NCI-H2227 (cell line): ENCODE data around the gene RPA3.
"Not testable (repeated sequence)": the region's sequence is repeated elsewhere in the genome, so short reads cannot be mapped to it uniquely, and the experiment has no call there.

ENCODE experiments used
- DNase-seq: peaks from one replicate; lab custom pipeline; 2025; ENCODE audit not compliant: unreplicated experiment; lab: John Stamatoyannopoulos, UW

The RPA3 gene

DNA sequence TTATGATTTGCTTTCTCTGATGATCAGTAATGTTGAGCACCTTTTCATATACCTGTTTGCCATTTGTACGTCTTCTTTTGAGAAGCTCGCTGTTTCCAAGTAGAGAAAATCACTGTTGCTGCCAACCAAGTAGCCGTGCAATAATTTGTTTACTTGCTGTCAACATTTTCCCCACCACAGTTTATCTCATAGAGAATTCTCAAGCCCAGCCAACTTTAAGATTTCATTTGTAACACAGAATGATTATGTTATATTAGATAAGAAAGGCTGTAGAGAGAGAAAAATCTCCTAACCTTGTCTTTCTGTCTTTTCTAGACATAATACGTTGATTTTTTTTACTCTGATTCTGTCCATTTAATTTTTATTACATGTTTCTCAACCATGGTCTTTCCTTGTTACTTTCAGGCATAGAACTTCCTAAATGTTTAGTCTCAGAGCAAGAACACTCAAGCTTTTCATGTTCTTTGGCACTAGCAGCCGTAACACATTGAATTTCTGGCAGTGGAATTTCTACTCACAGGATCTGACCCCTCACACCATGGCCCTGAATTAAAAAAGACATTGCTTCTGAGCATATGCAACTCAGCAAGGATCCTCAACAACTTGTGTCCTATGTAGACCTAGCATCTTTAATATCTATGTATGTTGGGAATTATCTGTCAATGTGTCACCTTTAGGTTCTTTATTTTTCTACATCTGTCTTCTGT is 23.1 kb downstream of the RPA3 start:
- DNase-seq: no peak

DNA sequence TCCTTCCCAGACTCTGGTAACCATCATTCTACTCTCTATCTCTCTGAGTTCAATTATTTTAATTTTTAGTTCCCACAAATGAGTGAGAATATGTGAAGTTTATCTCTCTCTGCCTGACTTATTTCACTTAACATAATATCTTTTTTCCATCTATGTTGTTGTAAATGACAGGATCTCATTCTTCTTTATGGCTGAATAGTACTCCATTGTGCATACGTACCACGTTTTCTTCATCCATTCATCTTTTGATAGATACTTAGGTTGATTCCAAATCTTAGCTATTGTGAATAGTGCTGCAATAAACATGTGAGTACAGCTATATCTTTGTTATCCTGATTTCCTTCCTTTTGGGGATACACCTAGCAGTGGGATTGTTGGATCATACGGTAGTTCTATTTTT is 23.9 kb downstream of the RPA3 start:
- no peak for DNase-seq

DNA sequence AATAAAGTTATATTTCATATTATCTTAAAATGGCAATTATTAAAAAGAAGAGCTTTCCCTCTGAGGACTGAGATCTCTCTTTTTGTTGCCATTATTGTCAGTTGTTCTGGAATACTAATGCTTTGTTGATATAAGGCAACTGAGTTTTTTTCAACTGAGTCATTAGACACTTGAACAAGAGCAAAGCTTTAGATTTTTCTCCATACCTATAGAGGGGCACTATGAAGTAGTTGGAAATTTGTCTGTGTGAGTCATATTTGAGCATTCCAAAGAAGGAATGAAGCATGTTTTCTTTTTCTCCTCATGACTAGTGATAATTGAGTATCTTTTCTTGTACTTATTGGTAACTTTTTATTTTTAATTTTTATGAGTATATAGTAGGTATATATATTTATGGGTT is 24.5 kb downstream of the RPA3 start:
- no peak for DNase-seq

DNA sequence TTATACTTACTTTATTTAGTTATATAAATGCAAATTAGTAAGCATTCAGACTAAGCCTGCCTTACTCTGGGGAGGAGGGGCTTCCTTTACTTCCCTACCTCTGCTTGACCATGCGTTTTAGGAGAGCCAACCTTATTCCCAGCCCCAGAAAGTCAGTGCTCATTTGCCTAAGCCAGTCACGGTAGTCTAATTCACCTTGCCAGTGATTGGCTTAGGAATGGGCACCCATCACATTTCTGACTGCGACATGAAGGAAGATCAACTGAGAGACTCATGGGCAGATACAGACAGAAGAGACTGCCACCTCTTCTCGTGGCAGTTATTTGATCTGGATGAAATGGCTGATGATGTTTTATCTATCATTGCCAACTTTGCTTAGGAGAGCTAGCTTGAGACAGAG is 29.5 kb downstream of the RPA3 start:
- no peak for DNase-seq

- DNase-seq: no peak
Measured at GRCh38 chr7:7688310-7688709, 30.1 kb downstream of the RPA3 start.

DNA sequence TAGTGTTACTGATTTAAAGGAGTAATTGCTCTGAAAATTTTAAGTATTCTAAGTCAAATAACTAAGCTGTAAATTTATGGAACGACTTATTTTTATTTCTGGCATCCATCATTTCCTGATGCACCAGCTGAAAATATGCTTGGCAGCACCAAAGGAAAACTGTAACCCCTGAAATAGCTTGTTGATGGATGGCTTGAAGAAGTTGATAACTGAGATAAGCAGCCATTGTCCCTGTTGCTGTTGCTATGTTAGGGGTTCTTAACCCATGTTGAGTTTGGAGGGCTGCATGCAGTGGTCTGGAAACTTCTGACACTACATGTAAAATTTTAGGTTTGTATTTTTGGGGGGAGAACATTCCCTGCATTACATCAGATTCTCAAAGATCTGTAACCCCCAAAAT is 30.6 kb downstream of the RPA3 start:
- DNase-seq: no peak

- no peak for DNase-seq
Measured at GRCh38 chr7:7686811-7687508, 31.4 kb downstream of the RPA3 start.

DNA sequence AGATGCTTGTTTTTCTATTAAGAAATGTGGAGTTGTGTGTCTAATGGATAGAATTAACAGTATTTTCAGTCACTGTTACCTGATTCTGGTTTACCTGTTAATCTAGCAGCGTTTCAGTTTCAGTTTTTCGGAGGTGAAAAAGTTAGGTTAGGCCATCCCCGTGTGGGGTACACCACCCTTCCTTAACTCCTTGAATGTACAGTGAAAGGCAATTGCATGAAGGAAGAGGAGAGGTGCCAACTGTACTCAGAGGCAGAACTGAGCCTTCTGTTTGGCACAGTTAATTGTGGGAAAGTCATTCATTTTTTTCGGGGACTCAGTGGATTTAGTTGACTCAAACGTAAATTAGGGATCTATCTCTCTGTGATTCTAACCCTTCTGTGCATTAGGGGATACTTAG is 35.5 kb downstream of the RPA3 start:
- DNase-seq: no peak

- DNase-seq: no peak
Measured at GRCh38 chr7:7681936-7682329, 36.5 kb downstream of the RPA3 start.

DNA sequence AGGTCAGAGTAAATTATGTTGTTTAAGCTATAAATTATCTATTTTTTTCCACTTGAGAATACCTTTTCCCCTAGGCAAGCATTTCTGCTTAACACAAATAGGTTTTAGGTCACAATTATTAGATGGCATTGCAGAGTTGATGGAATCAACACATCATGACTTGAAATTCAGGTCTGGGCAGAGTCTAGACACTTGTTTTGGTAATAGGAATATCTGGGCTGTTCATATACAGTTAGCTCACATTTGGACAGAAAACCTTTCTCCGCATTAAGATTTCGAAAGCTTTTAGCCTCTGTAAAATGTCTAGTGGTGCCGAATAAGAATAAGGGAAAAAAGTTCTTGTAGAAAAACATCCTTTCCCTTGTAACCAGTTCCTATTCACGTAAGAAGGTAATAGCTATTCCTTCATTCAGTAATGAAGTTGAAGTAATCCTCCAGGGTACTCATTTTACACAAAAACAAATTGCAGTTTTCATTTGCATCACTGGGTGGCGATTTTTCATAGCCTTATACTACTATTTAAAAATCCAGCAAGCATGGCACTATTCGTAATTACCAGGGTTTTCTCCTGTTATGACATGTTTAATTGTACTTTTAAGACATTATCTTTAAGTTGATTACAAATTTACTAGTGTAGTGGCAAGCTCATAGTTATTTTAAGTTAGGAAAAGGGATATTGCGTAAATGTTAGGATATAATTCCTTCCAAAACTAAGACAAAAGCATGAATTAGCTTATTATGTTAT is 37.0 kb downstream of the RPA3 start:
- DNase-seq: peak; percentile 51

DNA sequence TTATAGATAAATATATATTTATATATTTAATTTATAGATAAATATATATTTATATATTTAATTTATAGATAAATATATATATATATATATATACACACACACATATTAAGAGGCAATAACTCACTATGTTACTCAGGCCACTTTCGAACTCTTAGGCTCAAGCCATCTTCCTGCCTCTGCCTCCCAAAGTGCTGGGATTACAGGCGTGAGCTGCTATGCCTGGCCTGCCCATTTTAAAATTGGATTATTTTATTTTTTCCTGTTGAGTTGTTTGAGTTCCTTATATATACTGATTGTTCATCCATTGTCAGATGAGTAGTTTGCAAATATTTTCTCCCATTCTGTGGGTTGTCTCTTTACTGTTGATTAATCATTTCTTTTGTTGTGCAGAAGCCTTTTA is 38.8 kb downstream of the RPA3 start:
- DNase-seq: not testable (repeated sequence)

DNA sequence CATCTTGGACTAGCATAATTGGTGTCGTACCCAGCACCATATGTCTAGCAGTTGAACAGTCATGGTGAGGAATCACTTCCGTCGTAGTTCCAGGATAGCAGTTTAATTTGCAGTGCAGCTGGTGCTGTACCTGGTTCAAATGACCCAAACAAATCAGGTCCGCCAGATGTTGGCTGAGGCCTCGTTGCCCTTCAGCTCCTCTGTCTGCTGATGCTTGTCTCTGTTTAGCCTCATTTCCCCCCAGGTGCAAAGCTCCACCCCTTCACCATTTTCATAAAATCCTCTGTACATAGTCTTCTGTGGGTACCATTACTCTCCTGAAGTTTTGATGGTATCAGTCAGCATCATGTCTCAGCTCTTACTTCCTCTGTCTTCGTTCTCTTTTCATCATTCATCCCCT is 42.7 kb downstream of the RPA3 start:
- DNase-seq: no peak

- DNase-seq: no peak
Measured at GRCh38 chr7:7673240-7673550, 45.2 kb downstream of the RPA3 start.

DNA sequence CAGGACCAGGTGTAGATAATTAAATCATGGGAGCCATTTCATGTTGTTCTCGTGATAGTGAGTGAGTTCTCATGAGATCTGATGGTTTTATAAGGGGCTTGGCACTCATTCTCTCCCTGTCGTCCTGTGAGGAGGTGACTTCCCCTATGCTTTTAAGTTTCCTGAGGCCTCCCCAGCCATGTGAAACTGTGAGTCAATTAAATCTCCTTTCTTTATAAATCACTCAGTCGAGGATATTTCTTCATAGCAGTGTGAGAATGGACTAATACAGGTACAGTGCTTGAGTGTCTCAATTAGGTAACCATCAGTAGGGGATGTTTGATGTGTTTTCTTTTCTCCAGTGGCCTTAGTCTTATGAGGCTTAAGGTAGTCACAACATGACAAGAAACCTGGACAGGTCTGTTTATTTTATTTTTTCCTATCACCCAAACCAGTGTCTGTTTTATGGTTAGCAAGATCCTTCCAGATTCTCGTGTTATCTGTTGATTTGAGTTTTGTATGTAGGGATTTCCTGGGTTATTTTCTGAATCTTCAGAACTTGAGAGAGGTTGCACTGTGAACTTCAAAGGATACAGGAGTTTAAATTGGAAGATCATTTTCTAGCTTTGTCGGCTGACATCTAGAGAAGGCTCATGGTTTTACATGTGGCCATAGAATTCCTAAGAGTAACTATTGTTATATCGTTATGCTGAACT is 45.7 kb downstream of the RPA3 start:
- DNase-seq: no peak

- no peak for DNase-seq
Measured at GRCh38 chr7:7671361-7671760, 47.0 kb downstream of the RPA3 start.

GRCh38 chr7:7670490-7670889 is 47.9 kb downstream of the RPA3 start:
- no peak for DNase-seq

GRCh38 chr7:7668706-7669105 is 49.7 kb downstream of the RPA3 start:
- DNase-seq: no peak

DNA sequence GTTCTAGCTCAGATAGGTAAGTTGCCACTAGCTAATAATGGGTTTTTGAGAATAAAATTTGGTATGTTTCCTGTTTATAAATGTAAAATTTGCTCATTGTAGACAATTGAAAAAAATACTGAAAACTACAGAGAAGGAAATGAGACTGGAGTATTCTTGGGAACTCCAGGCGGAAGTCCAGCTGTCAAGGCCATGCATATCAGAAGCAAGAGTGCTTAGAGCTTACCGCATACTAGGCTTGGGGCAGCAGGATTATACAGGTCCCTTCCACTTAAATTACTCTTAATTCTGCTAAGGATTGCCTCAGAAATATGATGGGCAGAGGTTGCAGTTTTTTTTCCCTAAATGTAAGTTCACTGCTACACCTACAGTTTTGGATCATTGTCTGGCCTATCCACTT is 51.2 kb downstream of the RPA3 start:
- no peak for DNase-seq

DNA sequence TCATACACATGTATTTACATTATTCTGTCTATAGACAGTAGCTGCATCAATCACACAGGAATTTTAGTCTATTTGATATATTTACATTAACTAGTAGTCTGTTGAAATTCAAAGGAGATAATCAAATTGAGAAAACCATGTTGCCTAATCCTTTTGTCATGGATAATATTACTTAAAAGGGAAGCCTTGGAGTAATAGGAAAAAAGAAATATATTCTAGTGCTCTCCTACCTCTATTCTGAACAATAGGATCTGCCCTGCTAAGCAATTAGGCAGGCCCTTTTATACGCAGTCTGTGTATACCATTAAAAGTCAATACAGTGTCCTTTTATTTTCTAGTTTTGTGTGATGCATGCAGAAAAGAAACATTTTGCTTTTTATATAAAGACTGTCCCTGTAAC is 53.4 kb downstream of the RPA3 start:
- no peak for DNase-seq

GRCh38 chr7:7664291-7664690 is 54.1 kb downstream of the RPA3 start:
- no peak for DNase-seq

DNA sequence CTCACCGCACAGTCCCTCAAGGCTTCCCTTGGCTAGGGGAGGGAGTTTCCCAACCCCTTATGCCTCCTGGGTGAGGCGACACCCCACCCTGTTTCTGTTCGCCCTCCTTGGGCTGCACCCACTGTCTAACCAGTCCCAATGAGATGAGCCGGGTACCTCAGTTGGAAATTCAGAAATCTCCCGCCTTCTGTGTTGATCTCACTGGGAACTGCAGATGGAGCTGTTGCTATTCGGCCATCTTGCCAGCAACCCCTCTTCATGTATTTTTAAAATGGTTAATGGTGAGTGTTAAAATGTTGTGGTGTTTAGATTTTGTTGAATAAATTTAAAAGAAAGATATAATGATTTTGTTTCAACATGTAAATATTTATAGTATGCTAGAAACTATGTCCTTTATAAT is 55.9 kb downstream of the RPA3 start:
- DNase-seq: no peak

GRCh38 chr7:7656459-7656858 is 61.9 kb downstream of the RPA3 start:
- not testable (repeated sequence) for DNase-seq
